Frontal cortex (tissue), 4 donors: ENCODE data around the gene SPEM1. TPM values are rescaled to one million over a fixed set of nuclear protein-coding genes. Genes with fewer than 3 reads are reported as not detected.

Experiments
- DNase-seq, 2 donors: peaks; one replicate each; pipeline ENCODE4 v3.0.0; 2012; ENCODE audit warnings: low spot score in 2 of 2
- FAIRE-seq: peaks from 2 replicates; lab custom pipeline; 2012; peaks lifted over from hg19 to GRCh38; lab: Jason Lieb, UNC
- total RNA-seq: library from RNA; depleted of rRNA; stranded (reverse); fragments of >200 nt; gene quantifications from one replicate; pipeline ENCODE4 v1.2.3, GENCODE V29; 2014
- donor health status: control.
- donor health status: control.
- donor health status: control.

SPEM1 gene
- total RNA-seq, 1 donor from 2014 or later = not detected

DNA sequence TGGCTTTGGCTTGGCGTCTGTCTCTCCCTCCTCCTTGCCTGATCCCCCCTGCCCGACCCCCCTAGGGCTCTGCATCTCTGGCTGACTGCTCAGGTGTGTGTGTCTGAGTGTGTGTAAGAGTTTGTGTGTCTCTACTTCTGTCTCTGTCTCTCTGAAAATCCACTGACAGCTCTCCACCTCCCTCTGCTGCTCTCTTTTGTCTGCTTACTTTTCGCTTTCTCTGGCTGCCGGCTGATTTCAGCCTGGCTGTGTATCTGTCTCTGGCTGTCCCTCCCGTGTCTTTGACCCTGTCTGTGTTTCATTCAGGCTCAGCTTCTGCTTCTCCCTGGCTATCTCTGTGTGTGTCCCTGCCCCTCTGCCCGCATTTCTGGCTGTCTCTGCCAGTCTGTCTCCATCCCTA, 3.8 kb upstream of the SPEM1 start:
- FAIRE-seq = no peak
- no peak for DNase-seq

DNA sequence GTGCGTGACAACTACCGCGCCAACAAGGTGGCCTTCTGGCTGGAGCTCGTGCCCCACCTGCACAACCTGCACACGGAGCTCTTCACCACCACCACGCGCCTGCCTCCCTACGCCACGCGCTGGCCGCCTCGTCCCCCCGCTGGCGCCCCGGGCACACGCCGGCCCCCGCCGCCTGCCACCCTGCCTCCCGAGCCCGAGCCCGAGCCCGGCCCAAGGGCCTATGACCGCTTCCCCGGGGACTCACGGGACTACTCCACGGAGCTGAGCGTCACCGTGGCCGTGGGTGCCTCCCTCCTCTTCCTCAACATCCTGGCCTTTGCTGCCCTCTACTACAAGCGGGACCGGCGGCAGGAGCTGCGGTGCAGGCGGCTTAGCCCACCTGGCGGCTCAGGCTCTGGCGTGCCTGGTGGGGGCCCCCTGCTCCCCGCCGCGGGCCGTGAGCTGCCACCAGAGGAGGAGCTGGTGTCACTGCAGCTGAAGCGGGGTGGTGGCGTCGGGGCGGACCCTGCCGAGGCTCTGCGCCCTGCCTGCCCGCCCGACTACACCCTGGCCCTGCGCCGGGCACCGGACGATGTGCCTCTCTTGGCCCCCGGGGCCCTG, 3.0 kb upstream of the SPEM1 start:
- DNase-seq (no peak), FAIRE-seq (no peak)

DNA sequence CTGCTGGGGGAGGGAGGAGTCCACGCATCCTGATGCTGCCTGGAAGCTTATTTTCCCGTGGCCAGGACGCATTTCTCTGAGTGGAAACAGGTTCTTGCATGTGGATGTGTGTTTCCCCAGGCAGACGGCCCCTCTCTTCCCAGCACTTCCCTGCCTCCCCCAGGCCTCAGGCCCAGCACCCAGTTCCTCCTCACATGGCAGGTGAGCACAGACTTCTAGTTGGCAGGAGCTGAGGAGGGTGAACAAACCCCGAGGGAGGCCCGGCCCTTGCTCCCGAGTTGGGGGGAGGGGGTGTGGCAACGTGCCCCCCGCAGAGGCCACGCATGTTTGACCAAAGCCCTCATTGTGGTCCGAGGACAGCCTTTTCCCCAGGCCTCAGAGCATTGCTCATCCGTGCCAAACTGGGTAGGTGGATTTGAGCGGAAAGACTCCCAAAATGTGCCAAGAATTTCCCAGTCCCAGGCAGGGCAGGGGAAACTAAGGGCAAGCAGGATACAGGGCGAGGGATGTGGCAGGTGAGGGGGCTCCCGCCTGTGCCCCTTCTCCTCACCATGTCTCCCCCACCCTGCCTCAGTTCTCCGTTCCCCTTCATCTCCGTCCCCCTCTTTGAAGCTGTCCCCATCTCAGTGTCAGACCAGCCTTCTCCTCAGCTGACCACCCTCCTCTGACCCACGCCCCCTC, 1.5 kb upstream of the SPEM1 start:
- no peak for DNase-seq
- no peak for FAIRE-seq

DNA sequence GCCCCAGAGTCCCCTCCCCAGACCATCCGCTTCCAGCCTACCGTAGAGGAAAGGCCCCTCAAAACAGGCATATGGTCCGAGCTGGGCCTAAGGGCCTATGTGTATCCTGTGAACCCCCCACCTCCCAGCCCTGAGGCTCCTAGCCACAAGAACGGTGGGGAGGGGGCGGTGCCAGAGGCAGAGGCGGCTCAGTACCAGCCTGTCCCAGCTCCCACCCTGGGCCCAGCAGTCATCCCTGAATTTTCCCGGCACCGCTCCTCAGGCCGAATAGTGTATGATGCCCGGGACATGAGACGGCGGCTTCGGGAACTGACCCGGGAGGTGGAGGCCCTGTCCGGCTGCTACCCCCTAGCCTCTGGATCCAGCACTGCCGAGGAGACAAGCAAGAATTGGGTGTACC, 1.1 kb downstream of the SPEM1 start:
- DNase-seq (no peak), FAIRE-seq (no peak)

DNA sequence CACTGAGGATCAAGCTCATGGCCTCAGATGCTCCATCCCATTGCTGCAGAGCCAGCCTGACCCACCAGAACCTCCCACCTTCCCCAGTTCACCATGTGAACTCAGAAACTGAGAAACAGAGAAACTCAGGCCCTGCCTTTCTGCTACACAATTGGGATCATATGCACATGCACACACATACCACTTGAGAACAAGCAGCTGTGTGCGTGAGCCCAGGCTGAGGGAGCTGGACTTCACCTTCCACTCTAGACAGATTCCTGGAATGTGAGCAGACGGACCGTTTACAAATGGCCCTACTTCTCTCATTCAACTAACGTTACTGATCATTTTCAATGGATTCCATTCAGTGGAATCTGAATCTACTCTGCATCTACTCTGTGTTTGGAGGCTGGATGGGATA, 3.6 kb downstream of the SPEM1 start:
- no peak for FAIRE-seq
- DNase-seq = no peak

DNA sequence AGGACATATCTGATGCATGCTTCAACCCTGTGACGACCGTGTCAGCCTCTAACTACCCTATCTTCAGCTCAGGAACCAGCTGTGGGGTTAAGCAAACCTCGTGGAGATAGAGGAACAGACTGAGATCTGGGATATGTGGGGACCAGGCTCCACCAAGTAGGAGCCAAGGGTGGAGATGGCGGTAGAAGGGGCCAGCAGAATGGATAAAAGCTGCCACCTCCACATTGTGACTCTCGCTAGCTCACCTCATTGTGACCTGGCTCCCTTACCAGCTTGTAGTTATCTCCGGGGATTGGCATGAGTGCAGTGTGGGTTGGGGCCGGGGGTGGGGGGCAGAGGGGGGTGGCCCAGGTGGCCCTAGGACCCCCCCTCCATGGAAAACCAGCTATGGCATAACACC, 5.2 kb downstream of the SPEM1 start, which contains the start of gene SPEM2:
TSS of gene SPEM2 (plus strand) at position 301 of the 400 bp plus-strand sequence. CDS start at position 374, 73 bp downstream.
- no peak for FAIRE-seq
- DNase-seq = no peak

DNA sequence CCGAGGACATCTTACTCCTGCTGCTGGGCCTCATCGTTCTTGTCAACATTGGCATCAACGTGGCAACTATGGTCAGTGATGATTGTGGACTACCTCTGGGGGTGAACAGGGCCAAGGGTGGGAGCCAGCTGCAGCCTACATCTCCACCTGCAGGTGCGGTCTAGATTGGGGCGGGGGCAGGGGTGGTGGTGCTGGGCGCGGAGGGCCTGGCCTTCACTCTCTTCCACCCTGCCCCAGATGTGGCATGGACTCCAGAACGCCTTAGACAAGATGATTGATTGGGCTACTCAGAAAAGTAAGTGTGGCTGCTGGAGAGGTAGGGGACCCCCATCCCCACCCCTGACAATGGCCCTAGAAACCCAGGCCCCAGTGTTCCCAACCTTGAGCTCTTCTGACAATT, 5.6 kb downstream of the SPEM1 start:
- no peak for FAIRE-seq
- no peak for DNase-seq

DNA sequence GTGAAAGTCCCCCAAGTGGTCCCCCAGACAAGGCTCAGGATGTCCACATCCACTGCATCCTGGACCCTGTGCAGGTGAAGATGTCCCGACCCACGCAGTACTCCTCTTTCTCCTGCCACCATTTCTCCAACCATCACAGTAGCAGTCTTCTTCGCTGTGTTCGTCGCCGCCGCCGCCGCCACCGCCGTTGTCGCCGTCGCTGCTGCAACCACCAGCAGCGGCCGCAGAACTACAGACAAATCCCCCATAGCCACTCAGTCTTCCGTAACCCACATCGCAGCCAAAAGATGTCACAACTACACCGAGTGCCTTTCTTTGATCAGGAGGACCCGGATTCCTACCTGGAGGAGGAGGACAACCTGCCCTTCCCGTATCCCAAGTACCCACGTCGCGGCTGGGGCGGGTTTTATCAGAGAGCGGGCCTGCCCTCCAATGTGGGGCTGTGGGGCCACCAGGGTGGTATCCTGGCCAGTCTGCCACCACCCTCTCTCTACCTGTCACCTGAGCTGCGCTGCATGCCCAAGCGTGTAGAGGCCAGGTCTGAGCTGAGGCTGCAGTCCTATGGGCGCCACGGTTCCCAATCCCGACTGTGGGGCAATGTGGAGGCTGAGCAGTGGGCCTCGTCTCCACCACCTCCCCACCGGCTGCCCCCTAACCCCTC, 6.2 kb downstream of the SPEM1 start:
- no peak for DNase-seq
- no peak for FAIRE-seq

DNA sequence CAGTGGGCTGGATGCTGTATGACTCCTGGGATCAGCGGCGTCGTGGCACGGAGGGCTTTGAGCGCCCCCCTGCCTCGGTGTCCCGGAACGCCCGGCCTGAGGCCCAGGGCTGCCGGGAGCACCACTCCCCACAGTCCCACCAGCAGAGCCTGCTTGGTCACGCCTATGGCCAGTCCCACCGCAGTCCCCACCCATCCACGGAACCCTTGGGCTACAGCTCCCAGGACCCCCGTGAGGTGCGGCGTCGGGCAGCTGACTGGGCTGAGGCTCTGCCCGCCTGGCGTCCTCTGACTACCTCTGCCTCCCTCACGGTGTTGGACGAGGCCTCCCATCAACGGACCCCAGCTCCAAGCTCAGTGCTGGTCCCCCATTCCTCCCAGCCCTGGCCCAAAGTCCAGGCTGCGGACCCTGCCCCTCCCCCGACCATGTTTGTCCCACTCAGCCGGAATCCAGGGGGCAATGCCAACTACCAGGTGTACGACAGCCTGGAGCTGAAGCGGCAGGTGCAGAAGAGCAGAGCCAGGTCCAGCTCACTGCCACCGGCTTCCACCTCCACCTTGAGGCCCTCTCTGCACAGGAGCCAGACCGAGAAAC, 6.9 kb downstream of the SPEM1 start:
- no peak for DNase-seq
- FAIRE-seq = no peak

DNA sequence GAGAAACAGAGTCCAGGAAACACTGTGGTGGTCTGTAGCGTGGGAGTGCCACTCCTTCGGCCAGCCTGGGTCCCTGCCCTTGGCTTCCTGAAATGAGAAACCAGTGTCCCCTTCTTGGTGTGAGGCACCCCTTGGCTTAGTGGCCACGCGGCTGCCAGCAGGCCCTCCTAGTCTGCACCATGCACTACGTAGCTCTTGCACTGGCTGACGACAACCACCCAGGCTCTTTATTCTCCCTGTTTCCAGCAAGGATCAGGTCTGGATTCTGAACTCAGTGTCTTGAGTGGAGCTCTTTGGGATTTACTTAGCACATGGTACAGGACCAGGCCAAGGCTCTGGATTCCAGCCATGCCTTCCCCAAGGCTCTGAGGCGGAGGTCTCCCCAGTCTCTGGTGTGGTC, 7.4 kb downstream of the SPEM1 start:
- no peak for FAIRE-seq
- DNase-seq = no peak

DNA sequence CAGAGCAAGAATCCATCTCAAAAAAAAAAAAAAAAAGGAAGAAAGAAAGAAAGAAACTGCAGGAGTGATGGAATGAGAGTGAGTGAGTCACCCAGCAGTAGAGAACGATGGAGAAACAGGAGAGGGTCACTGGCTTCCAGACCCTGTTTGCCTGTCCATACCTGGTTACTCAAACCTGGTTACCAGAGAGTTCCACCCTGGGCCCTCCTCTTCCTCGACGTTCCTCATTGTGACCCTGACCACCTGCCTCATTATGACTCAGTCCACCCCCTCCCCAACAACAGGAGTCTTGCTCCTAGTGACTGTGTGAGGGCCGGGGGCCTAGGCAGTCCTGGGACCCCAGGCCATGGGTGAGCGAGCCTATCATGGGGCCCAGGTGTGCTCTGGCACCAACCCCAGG, 8.4 kb downstream of the SPEM1 start, which contains the start of gene SPEM3:
TSS of gene SPEM3 (plus strand) at position 301 of the 400 bp plus-strand sequence. CDS start at position 347, 46 bp downstream.
- no peak for DNase-seq
- no peak for FAIRE-seq

DNA sequence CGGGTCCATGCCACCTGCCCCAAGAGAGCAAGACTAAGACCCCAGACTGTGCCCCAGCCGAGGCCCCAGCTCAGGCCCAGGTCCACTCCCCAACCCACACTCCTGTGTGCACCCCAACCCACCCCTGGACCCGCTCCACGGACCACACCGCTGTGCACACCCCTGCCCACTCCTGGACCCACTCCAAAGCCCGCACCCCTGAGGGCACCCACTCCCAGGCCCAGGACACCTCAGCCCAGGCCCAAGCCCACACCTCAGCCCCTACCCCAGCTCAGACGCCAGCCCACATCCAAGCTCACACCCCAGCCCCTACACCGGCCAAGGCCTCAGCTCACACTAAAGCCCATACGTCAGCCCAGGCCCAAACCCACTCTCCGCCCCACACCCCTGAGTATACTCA, 9.6 kb downstream of the SPEM1 start:
- DNase-seq (no peak), FAIRE-seq (no peak)

DNA sequence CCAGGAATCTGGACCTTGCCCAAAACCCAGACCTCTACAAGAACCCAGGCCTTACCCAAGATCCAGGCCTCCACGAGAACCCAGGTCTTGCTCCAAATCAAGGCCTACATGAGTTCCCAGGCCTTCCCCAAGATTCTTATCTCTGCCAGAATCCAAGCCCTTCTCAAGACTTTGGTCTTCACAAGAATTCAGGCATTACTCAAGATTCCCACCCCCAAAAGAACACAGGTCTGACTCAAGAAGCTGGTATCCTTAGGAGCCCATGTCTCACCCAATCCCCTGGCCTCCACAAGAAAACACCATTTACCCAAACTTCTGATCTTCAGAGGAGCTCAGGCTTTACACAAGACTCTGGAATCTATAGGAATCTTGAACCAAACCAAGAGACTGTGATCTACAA, 11.1 kb downstream of the SPEM1 start:
- DNase-seq = no peak
- FAIRE-seq = no peak

DNA sequence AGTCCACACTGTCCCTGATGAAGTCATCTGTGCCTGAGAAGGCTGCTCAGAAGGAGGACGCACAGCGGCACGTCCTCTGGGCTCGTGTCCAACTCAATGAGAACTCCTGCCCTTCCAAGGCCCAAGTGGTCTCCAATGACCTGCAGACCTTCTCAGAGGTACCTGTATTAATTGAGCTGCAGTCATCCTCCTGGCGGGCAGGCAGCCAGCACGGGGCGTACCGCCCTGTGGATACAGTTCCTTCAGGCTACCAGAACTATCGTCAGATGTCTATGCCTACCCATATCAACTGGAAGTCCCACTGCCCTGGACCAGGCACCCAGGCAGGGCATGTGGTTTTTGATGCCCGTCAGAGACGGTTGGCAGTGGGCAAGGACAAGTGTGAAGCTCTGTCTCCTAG, 12.2 kb downstream of the SPEM1 start:
- DNase-seq (no peak), FAIRE-seq (no peak)

DNA sequence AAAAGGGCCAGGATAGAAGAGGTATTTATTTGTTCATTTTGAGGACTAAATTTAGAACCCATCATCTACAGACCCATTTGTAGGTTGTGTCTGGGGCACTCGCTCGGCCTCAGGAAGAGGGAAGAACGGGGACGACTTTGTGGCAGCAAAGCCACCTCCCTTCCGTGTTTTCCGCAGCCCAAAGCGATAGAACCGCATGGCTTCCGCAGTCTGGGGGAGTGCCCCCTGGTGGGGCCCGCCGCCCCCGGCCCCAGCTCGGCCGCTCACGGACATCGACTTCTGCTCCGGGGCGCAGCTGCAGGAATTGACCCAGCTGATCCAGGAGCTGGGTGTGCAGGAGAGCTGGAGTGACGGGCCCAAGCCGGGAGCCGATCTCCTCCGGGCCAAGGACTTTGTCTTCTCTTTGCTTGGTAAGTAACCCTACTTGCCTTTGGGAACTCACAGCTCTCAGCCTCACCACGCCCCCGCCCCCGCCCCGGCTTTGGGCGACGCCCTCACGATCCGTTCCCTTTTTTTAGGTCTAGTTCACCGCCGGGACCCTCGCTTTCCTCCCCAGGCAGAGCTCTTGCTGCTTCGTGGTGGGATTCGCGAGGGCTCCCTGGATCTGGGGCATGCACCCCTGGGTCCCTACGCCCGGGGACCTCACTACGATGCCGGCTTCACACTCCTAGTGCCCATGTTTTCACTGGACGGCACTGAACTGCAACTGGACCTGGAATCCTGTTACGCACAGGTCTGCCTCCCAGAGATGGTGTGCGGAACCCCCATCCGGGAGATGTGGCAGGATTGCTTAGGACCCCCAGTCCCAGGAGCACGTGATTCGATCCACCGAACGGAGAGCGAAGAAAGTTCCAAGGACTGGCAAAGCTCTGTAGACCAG, 15.8 kb downstream of the SPEM1 start:
- FAIRE-seq = no peak
- DNase-seq = no peak

DNA sequence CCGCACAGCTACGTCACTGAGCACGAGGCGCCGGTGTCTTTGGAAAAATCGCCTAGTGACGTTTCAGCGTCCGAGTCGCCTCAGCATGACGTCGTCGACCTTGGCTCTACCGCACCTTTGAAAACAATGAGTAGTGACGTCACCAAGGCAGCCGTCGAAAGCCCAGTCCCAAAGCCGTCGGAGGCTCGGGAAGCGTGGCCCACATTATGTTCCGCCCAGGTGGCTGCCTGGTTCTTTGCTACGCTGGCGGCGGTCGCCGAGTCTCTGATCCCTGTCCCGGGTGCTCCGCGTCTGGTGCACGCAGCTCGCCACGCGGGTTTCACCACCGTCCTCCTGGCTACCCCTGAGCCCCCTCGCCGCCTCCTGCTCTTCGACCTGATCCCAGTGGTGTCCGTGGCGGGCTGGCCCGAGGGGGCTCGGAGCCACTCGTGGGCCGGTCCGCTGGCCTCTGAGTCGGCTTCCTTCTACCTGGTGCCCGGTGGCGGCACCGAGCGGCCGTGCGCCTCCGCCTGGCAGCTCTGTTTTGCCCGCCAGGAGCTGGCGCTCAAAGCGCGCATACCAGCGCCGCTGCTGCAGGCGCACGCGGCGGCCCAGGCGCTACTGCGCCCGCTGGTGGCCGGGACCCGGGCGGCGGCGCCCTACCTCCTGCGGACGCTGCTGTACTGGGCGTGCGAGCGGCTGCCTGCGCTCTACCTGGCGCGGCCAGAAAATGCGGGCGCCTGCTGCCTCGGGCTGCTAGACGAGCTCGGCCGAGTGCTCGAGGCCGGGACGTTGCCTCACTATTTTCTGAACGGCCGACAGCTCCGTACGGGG, 16.6 kb downstream of the SPEM1 start:
- DNase-seq = peak; percentile 87 to 88
- no peak for FAIRE-seq

DNA sequence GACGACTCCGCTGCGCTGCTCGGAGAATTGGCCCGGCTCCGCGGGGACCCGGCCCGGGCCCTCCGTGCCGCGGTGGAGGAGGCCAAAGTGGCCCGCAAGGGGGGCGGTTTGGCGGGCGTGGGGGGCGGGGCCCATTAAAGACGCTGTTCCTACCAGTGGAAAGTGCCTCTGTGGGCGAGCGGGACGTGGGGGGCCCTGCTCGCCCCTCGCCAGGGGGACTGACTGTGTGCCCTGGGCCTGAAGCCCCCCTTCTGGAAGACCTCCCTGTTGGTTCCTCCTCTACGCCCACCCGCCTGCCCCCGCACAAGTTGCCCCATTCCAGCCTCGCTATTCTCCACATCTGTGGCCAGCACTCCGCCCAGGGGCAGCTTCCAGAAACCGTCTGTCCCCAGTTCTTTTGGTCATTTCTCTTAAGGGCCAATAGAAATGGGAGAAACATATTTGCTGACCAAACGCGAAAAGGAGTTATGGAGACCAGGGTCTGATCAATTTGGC, 17.3 kb downstream of the SPEM1 start:
- FAIRE-seq (no peak), DNase-seq (no peak)

DNA sequence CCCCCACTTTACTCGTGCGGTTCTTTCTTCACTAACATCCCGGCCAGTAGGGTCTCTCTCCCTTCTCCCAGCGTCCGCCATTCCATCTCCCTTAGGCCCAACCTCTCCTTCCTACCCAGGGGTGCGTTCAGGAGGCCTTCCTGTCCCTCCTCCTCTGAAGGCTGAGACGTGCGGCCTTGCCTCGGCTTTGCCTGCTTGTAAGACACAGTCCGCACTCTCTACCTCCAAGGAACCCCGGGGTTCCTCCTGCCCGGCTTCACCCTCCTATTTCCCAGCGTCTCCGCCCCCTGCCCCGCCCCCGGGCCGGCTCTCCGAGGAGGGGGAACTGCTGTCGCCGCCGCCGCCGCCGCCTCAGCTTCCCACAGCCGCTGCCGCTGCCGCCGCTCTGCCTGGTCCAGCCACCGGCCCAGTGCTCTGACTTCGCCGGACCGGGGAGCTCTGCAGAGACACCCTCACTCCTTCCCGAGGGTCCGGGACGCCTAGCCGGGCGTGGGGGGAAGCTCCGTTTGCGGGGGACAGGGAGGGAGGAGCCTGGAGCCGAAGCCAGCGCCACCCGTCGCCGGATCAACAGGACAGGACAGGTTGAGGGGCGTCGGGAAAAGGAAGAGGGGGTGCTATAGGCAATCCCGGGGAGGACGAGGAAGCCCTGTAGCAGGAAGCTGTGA, 18.0 kb downstream of the SPEM1 start:
- peak; percentile 59 to 63 for DNase-seq
- no peak for FAIRE-seq
